SK-N-SH (cell line): Measurements from ENCODE around the gene CAMSAP1.

ENCODE experiments used
- CHD2 ChIP-seq: fragments of 150-350 bp; IDR thresholded peaks from 2 replicates; pipeline ENCODE4 v1.6.1; 2018; ENCODE audit warnings: low read length; ENCODE audit not compliant: partially characterized antibody
- CTCF ChIP-seq: fragments of 200-600 bp; sonication (generic); IDR thresholded peaks from 2 replicates; pipeline ENCODE4 v1.6.1; 2017; ENCODE audit warnings: antibody characterized with exemption, mild to moderate bottlenecking, moderate library complexity
- ELF1 ChIP-seq: IDR thresholded peaks from 2 replicates; pipeline ENCODE4 v1.4.0; 2012
- EP300 ChIP-seq, 2 experiments: IDR thresholded peaks; 2 replicates each; pipeline versions ENCODE4 v1.4.0 to v1.6.1; 2012; ENCODE audit warnings: borderline replicate concordance in 1 of 2, low read depth in 1 of 2, low read length in 1 of 2
- FOSL2 ChIP-seq: IDR thresholded peaks from 2 replicates; pipeline ENCODE4 v1.4.0; 2012; ENCODE audit warnings: low read depth, mild to moderate bottlenecking, moderate library complexity, borderline replicate concordance
- GABPA ChIP-seq: IDR thresholded peaks from 2 replicates; pipeline ENCODE4 v1.4.0; 2012; ENCODE audit warnings: low read depth, mild to moderate bottlenecking
- JUND ChIP-seq: IDR thresholded peaks from 2 replicates; pipeline ENCODE4 v1.4.0; 2012
- MAX ChIP-seq: IDR thresholded peaks from 2 replicates; pipeline ENCODE4 v1.4.0; 2012; ENCODE audit warnings: low read depth
- PBX3 ChIP-seq: IDR thresholded peaks from 2 replicates; pipeline ENCODE4; 2012
- POLR2AphosphoS5 ChIP-seq: IDR thresholded peaks from 2 replicates; pipeline ENCODE4 v1.6.1; 2012; ENCODE audit warnings: low read depth, low read length
- RXRA ChIP-seq: IDR thresholded peaks from 2 replicates; pipeline ENCODE4 v1.4.0; 2012; ENCODE audit warnings: low read depth, mild to moderate bottlenecking, borderline replicate concordance
- YY1 ChIP-seq: IDR thresholded peaks from 2 replicates; pipeline ENCODE4 v1.4.0; 2012; ENCODE audit warnings: low read depth, mild to moderate bottlenecking

GRCh38 chr9:135764731-135765130 is 142.6 kb downstream of the CAMSAP1 start:
- TF ChIP-seq RXRA (no peak), PBX3 (no peak), CTCF (no peak), JUND (no peak), GABPA (no peak), CHD2 (no peak), MAX (no peak), POLR2AphosphoS5 (no peak), FOSL2 (no peak), EP300 (IDR thresholded peaks at IDR 0.05; ENCODE audit: borderline replicate concordance in 1 of 2, low read depth in 1 of 2, low read length in 1 of 2) (no peak), YY1 (no peak), ELF1 (no peak)
